ENCODE measurements around the gene TMEM120B. TPM values are rescaled to one million over a fixed set of nuclear protein-coding genes. Genes with fewer than 3 reads are reported as not detected.
A peak's percentile ranks its signal among the peaks of the same experiment; 100 is the strongest.
"Not testable (repeated sequence)": the region's sequence is repeated elsewhere in the genome, so short reads cannot be mapped to it uniquely, and the experiment has no call there.

The TMEM120B gene
- total RNA-seq, 1 donor from 2014 or later = 18.3 TPM

- Mint-ChIP-seq H3K36me3 (ENCODE audit: low read depth) (no peaks in the 10 kb centered on the region), H3K9me3 (no peaks in the 10 kb centered on the region), H3K4me3 (no peak overlapping the region), H3K27ac (no peak overlapping the region), H3K27me3 (ENCODE audit: insufficient read depth) (no peaks in the 10 kb centered on the region), H3K4me1 (ENCODE audit: low read depth) (no peaks in the 10 kb centered on the region)
- DNase-seq (ENCODE audit: low spot score) = no peak
- intact Hi-C loops (cut with micrococcal nuclease) = no loop called here
These were observed 18.9 kb downstream of the TMEM120B start for GRCh38 chr12:121731473-121731872.

GRCh38 chr12:121733849-121734248 is 21.3 kb downstream of the TMEM120B start:
- Mint-ChIP-seq H3K27me3 (ENCODE audit: insufficient read depth) (no peaks in the 10 kb centered on the region), H3K27ac (no peak overlapping the region), H3K9me3 (no peaks in the 10 kb centered on the region), H3K4me3 (no peak overlapping the region), H3K4me1 (ENCODE audit: low read depth) (no peaks in the 10 kb centered on the region), H3K36me3 (ENCODE audit: low read depth) (no peaks in the 10 kb centered on the region)
- intact Hi-C loops (cut with micrococcal nuclease) = no loop called here
- DNase-seq (ENCODE audit: low spot score) = no peak

GRCh38 chr12:121738340-121738858 is 25.8 kb downstream of the TMEM120B start:
- Mint-ChIP-seq H3K36me3 (ENCODE audit: low read depth) (no peaks in the 10 kb centered on the region), H3K27ac (no peak overlapping the region), H3K27me3 (ENCODE audit: insufficient read depth) (no peaks in the 10 kb centered on the region), H3K4me1 (ENCODE audit: low read depth) (no peaks in the 10 kb centered on the region), H3K9me3 (no peaks in the 10 kb centered on the region), H3K4me3 (no peak overlapping the region)
- intact Hi-C loops (cut with micrococcal nuclease) = no loop called here
- no peak for DNase-seq (ENCODE audit: low spot score)

GRCh38 chr12:121740847-121741246 is 28.3 kb downstream of the TMEM120B start:
- intact Hi-C loops (cut with micrococcal nuclease) = no loop called here
- no peaks in the 10 kb centered on the region for H3K27me3 Mint-ChIP-seq (ENCODE audit: insufficient read depth)
- peaks cover 2% of the 10 kb centered on the region for H3K36me3 Mint-ChIP-seq (ENCODE audit: low read depth)
- DNase-seq (ENCODE audit: low spot score) = no peak
- no peak overlapping the region for H3K4me3 Mint-ChIP-seq
- no peaks in the 10 kb centered on the region for H3K9me3 Mint-ChIP-seq
- H3K27ac Mint-ChIP-seq = no peak overlapping the region
- no peaks in the 10 kb centered on the region for H3K4me1 Mint-ChIP-seq (ENCODE audit: low read depth)

- Mint-ChIP-seq H3K9me3 (no peaks in the 10 kb centered on the region), H3K4me3 (no peak overlapping the region), H3K4me1 (ENCODE audit: low read depth) (no peaks in the 10 kb centered on the region), H3K27me3 (ENCODE audit: insufficient read depth) (no peaks in the 10 kb centered on the region), H3K36me3 (ENCODE audit: low read depth) (peaks cover 2% of the 10 kb centered on the region), H3K27ac (no peak overlapping the region)
- intact Hi-C loops (cut with micrococcal nuclease) = no loop called here
- DNase-seq (ENCODE audit: low spot score) = no peak
These were observed 29.2 kb downstream of the TMEM120B start for GRCh38 chr12:121741743-121742142.

GRCh38 chr12:121745545-121745944 is 33.0 kb downstream of the TMEM120B start:
- intact Hi-C loops (cut with micrococcal nuclease); H3K4me1 Mint-ChIP-seq (ENCODE audit: low read depth); H3K27ac Mint-ChIP-seq; DNase-seq (ENCODE audit: low spot score); H3K27me3 Mint-ChIP-seq (ENCODE audit: insufficient read depth); H3K4me3 Mint-ChIP-seq; H3K9me3 Mint-ChIP-seq: not testable (repeated sequence)
- peaks cover 15% of the 10 kb centered on the region for H3K36me3 Mint-ChIP-seq (ENCODE audit: low read depth)

- no peak overlapping the region for H3K4me3 Mint-ChIP-seq
- no peaks in the 10 kb centered on the region for H3K4me1 Mint-ChIP-seq (ENCODE audit: low read depth)
- intact Hi-C loops (cut with micrococcal nuclease) = no loop called here
- no peak overlapping the region for H3K27ac Mint-ChIP-seq
- H3K9me3 Mint-ChIP-seq = no peaks in the 10 kb centered on the region
- H3K27me3 Mint-ChIP-seq (ENCODE audit: insufficient read depth) = no peaks in the 10 kb centered on the region
- no peak for DNase-seq (ENCODE audit: low spot score)
- H3K36me3 Mint-ChIP-seq (ENCODE audit: low read depth) = peaks cover 17% of the 10 kb centered on the region
These were observed 35.6 kb downstream of the TMEM120B start for GRCh38 chr12:121748218-121748570.

GRCh38 chr12:121748571-121749265 is 36.2 kb downstream of the TMEM120B start:
- Mint-ChIP-seq H3K4me1 (ENCODE audit: low read depth) (no peaks in the 10 kb centered on the region), H3K9me3 (no peaks in the 10 kb centered on the region), H3K27ac (no peak overlapping the region), H3K36me3 (ENCODE audit: low read depth) (peaks cover 17% of the 10 kb centered on the region), H3K27me3 (ENCODE audit: insufficient read depth) (no peaks in the 10 kb centered on the region), H3K4me3 (no peak overlapping the region)
- intact Hi-C loops (cut with micrococcal nuclease) = no loop called here
- DNase-seq (ENCODE audit: low spot score) = no peak

GRCh38 chr12:121749267-121749666 is 36.7 kb downstream of the TMEM120B start:
- Mint-ChIP-seq H3K27me3 (ENCODE audit: insufficient read depth) (no peaks in the 10 kb centered on the region), H3K9me3 (no peaks in the 10 kb centered on the region), H3K27ac (peak overlapping the region; percentile 16), H3K36me3 (ENCODE audit: low read depth) (peaks cover 17% of the 10 kb centered on the region), H3K4me3 (no peak overlapping the region), H3K4me1 (ENCODE audit: low read depth) (no peaks in the 10 kb centered on the region)
- no peak for DNase-seq (ENCODE audit: low spot score)
- intact Hi-C loops (cut with micrococcal nuclease) = no loop called here

- no peak for DNase-seq (ENCODE audit: low spot score)
- Mint-ChIP-seq H3K4me1 (ENCODE audit: low read depth) (no peaks in the 10 kb centered on the region), H3K27ac (peak overlapping the region; percentile 78), H3K4me3 (no peak overlapping the region), H3K36me3 (ENCODE audit: low read depth) (peaks cover 19% of the 10 kb centered on the region), H3K9me3 (no peaks in the 10 kb centered on the region), H3K27me3 (ENCODE audit: insufficient read depth) (no peaks in the 10 kb centered on the region)
- intact Hi-C loops (cut with micrococcal nuclease) = no loop called here
These were observed 38.0 kb downstream of the TMEM120B start for GRCh38 chr12:121750507-121750955.

- Mint-ChIP-seq H3K36me3 (ENCODE audit: low read depth) (peaks cover 19% of the 10 kb centered on the region), H3K9me3 (no peaks in the 10 kb centered on the region), H3K27me3 (ENCODE audit: insufficient read depth) (no peaks in the 10 kb centered on the region), H3K4me1 (ENCODE audit: low read depth) (no peaks in the 10 kb centered on the region), H3K27ac (no peak overlapping the region), H3K4me3 (no peak overlapping the region)
- intact Hi-C loops (cut with micrococcal nuclease) = no loop called here
- no peak for DNase-seq (ENCODE audit: low spot score)
These were observed 38.5 kb downstream of the TMEM120B start for GRCh38 chr12:121751034-121751433.

GRCh38 chr12:121751749-121752351 is 39.3 kb downstream of the TMEM120B start:
- Mint-ChIP-seq H3K4me1 (ENCODE audit: low read depth) (peaks cover 7% of the 10 kb centered on the region), H3K36me3 (ENCODE audit: low read depth) (peaks cover 19% of the 10 kb centered on the region), H3K27me3 (ENCODE audit: insufficient read depth) (no peaks in the 10 kb centered on the region), H3K27ac (peak overlapping the region; percentile 85), H3K9me3 (no peaks in the 10 kb centered on the region), H3K4me3 (no peak overlapping the region)
- DNase-seq (ENCODE audit: low spot score) = no peak
- intact Hi-C loops (cut with micrococcal nuclease) = no loop called here

- H3K36me3 Mint-ChIP-seq (ENCODE audit: low read depth) = peaks cover 17% of the 10 kb centered on the region
- H3K9me3 Mint-ChIP-seq = no peaks in the 10 kb centered on the region
- H3K27me3 Mint-ChIP-seq (ENCODE audit: insufficient read depth) = no peaks in the 10 kb centered on the region
- H3K4me1 Mint-ChIP-seq (ENCODE audit: low read depth) = peaks cover 9% of the 10 kb centered on the region
- no peak overlapping the region for H3K27ac Mint-ChIP-seq
- DNase-seq (ENCODE audit: low spot score) = no peak
- intact Hi-C loops (cut with micrococcal nuclease) = no loop called here
- no peak overlapping the region for H3K4me3 Mint-ChIP-seq
These were observed 41.3 kb downstream of the TMEM120B start for GRCh38 chr12:121753844-121754264.

All from activated T-helper 1 cell treated with anti-CD3 and anti-CD28 coated beads, Interleukin-12 subunit alpha, Interleukin-12 subunit beta, Interleukin-2, Interleukin-4 antibody, amounts not matched to agents 30 ng/mL and 10 ng/mL and 1 ng/mL, durations not matched to agents 14 hours and 24 hours and 36 hours (primary cell).